Activated gamma-delta T cell (primary cell): ENCODE measurements around the gene PIK3IP1.
A peak's percentile ranks its signal among the peaks of the same experiment; 100 is the strongest.

Experiments
- DNase-seq: peaks from one replicate; lab custom pipeline; 2025; lab: John Stamatoyannopoulos, UW

The PIK3IP1 gene

GRCh38 chr22:31308181-31308580 is 15.9 kb upstream of the PIK3IP1 start:
- DNase-seq: no peak

DNA sequence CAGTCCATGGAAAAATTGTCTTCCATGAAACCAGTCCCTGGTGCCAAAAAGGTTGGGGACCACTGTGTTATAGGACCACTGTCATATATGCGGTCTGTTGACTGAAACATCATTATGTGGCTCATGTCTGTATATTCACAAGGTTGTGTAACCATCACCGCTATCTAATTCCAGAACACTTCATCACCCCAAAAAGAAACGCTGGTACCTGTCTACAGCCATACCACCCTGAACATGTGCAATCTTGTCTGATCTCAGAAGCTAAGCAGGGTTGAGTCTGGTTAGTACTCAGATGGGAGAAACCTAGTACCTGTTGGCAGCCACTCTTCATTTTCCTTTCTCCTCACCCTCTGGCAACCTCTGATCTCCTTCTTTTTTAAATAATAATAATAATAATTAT is 12.9 kb upstream of the PIK3IP1 start:
- no peak for DNase-seq

DNA sequence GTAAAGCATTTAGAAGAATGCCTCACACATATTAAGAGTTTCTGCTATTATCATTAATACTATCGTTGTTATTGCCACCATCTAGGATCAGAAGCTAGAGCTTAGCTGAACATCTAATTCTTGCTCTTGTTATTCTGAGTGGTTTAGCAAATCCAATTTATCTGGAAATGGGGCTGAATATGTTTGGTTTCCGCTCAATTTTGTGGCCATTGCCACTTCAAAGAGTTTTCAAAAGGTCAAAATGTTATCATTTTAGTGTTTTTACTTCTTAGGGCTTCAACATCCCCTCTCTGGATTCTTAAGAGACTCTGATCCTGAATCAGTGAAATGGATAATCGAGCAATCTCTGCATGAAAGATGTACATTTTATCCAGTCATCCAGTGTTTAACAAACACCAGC is 10.2 kb upstream of the PIK3IP1 start:
- no peak for DNase-seq

GRCh38 chr22:31302006-31302405 is 9.7 kb upstream of the PIK3IP1 start:
- no peak for DNase-seq

GRCh38 chr22:31300896-31301295 is 8.6 kb upstream of the PIK3IP1 start:
- no peak for DNase-seq

GRCh38 chr22:31295831-31296657 is 3.8 kb upstream of the PIK3IP1 start:
- DNase-seq: no peak

- DNase-seq: no peak
These were observed 3.1 kb upstream of the PIK3IP1 start for GRCh38 chr22:31295360-31295759.

- DNase-seq: no peak
These were observed 630 bp downstream of the PIK3IP1 start for GRCh38 chr22:31291481-31292235.

GRCh38 chr22:31290494-31291471 is 1.5 kb downstream of the PIK3IP1 start:
- peak; percentile 97 for DNase-seq

- DNase-seq: no peak
These were observed 2.9 kb downstream of the PIK3IP1 start for GRCh38 chr22:31289344-31289743.

- no peak for DNase-seq
These were observed 3.6 kb downstream of the PIK3IP1 start for GRCh38 chr22:31288496-31289240.

DNA sequence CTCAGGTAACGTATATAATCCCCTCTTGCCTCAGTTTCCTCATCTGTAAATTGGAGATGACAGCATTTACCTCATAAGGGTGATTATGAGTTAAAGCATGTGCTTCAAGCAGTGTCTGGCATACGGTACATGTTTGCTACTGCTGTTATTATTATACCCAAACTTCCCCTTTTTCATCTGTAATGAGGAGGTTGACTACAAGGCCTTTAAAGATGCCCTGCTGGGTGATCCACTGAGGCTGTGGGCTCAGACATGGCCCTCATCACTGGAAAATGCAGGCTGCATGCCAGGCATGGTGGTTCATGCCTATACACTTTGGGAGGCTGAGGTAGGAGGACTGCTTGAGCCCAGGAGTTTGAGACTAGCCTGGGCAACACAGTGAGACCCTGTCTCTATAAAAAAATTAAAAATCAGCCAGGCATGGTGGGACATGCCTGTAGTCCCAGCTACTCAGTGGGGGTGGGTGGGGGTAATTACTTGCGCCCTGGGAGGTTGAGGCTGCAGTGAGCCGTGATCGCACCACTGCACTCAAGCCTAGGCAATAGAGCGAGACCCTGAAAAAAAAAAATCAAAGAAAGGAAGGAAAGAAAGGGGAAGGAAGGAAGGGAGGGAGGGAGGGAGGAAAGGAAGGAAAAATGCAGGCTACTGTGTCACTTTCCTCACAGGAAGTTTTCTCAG is 4.3 kb downstream of the PIK3IP1 start:
- DNase-seq: no peak

GRCh38 chr22:31286360-31287255 is 5.7 kb downstream of the PIK3IP1 start:
- no peak for DNase-seq

- DNase-seq: no peak
These were observed 7.8 kb downstream of the PIK3IP1 start for GRCh38 chr22:31284281-31285155.

GRCh38 chr22:31282748-31283468 is 9.4 kb downstream of the PIK3IP1 start:
- DNase-seq: no peak

DNA sequence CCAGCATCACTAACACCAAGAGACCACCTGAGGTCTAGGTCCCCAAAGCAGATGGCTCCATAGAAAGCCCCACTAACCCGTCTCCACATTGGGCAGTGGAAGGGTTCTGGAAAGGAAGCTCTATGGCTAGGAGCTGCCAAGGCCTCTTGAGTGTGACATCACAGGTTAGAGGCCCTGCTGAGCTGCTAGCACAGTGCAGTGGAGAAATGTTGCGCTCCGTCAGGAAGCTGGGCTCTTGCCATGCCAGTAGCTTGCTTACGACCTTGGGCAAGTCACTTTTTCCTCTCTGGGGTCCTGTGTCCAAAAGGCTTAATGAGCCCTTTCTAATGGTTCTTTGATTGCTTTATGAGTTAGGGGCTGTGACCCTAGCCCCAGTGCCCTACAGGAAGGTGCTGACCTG is 10.6 kb downstream of the PIK3IP1 start:
- no peak for DNase-seq

DNA sequence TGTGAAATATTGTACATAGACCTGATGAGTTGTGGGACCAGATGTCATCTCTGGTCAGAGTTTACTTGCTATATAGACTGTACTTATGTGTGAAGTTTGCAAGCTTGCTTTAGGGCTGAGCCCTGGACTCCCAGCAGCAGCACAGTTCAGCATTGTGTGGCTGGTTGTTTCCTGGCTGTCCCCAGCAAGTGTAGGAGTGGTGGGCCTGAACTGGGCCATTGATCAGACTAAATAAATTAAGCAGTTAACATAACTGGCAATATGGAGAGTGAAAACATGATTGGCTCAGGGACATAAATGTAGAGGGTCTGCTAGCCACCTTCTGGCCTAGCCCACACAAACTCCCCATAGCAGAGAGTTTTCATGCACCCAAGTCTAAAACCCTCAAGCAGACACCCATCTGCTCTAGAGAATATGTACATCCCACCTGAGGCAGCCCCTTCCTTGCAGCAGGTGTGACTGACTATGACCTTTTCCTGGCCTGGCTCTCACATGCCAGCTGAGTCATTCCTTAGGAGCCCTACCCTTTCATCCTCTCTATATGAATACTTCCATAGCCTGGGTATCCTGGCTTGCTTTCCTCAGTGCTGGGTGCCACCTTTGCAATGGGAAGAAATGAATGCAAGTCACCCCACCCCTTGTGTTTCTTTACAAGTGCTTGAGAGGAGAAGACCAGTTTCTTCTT is 12.3 kb downstream of the PIK3IP1 start:
- no peak for DNase-seq

- DNase-seq: no peak
These were observed 13.0 kb downstream of the PIK3IP1 start for GRCh38 chr22:31279327-31279669.
